ENCODE measurements around the gene PLPP7.

PLPP7 gene

GRCh38 chr9:131303381-131304321, 14.1 kb downstream of the PLPP7 start:
- DNase-seq (ENCODE audit: low read depth, low spot score): no peak

GRCh38 chr9:131304676-131305355, 15.3 kb downstream of the PLPP7 start:
- no peak for DNase-seq (ENCODE audit: low read depth, low spot score)

- no peak for DNase-seq (ENCODE audit: low read depth, low spot score)
These were observed 17.0 kb downstream of the PLPP7 start for GRCh38 chr9:131306397-131307004.

- no peak for DNase-seq (ENCODE audit: low read depth, low spot score)
These were observed 18.5 kb downstream of the PLPP7 start for GRCh38 chr9:131307974-131308373.

GRCh38 chr9:131308452-131308851, 18.9 kb downstream of the PLPP7 start:
- DNase-seq (ENCODE audit: low read depth, low spot score): no peak

- DNase-seq (ENCODE audit: low read depth, low spot score): no peak
These were observed 19.5 kb downstream of the PLPP7 start for GRCh38 chr9:131308906-131309529.

- no peak for DNase-seq (ENCODE audit: low read depth, low spot score)
These were observed 20.2 kb downstream of the PLPP7 start for GRCh38 chr9:131309530-131310276.

GRCh38 chr9:131310833-131311554, 21.5 kb downstream of the PLPP7 start:
- no peak for DNase-seq (ENCODE audit: low read depth, low spot score)

GRCh38 chr9:131312246-131312645, 22.7 kb downstream of the PLPP7 start:
- DNase-seq (ENCODE audit: low read depth, low spot score): no peak

GRCh38 chr9:131312822-131313770, 23.6 kb downstream of the PLPP7 start:
- DNase-seq (ENCODE audit: low read depth, low spot score): no peak

GRCh38 chr9:131318231-131319085, 28.9 kb downstream of the PLPP7 start:
- no peak for DNase-seq (ENCODE audit: low read depth, low spot score)

GRCh38 chr9:131319486-131319885, 30.0 kb downstream of the PLPP7 start:
- DNase-seq (ENCODE audit: low read depth, low spot score): no peak

- no peak for DNase-seq (ENCODE audit: low read depth, low spot score)
These were observed 30.6 kb downstream of the PLPP7 start for GRCh38 chr9:131320031-131320685.

GRCh38 chr9:131323629-131324028, 34.1 kb downstream of the PLPP7 start:
- no peak for DNase-seq (ENCODE audit: low read depth, low spot score)

GRCh38 chr9:131324736-131325679, 35.5 kb downstream of the PLPP7 start:
- DNase-seq (ENCODE audit: low read depth, low spot score): no peak

- DNase-seq (ENCODE audit: low read depth, low spot score): no peak
These were observed 39.7 kb downstream of the PLPP7 start for GRCh38 chr9:131329241-131329641.

Data from smooth muscle cell of the brain vasculature (primary cell).